ENCODE results near the gene KAT2B.

Gene KAT2B

GRCh38 chr3:20104167-20104661 is 64.0 kb downstream of the KAT2B start:
- Histone ChIP-seq H3K27me3 (ENCODE audit: insufficient read depth, poor library complexity, severe bottlenecking) (no peaks in the 10 kb centered on the region), H3K36me3 (ENCODE audit: low read depth) (no peaks in the 10 kb centered on the region), H3K4me1 (ENCODE audit: insufficient read depth, poor library complexity, severe bottlenecking) (no peaks in the 10 kb centered on the region), H3K27ac (ENCODE audit: poor library complexity, severe bottlenecking) (no peak overlapping the region), H3K4me3 (ENCODE audit: severe bottlenecking) (no peak overlapping the region), H3K9me3 (ENCODE audit: severe bottlenecking) (no peaks in the 10 kb centered on the region)
- no peak for DNase-seq (ENCODE audit: low spot score)
- TF ChIP-seq CTCF (IDR thresholded peaks at IDR 0.05; ENCODE audit: poor library complexity, severe bottlenecking), result no peak
- ATAC-seq (ENCODE audit: low read depth), result no peak

GRCh38 chr3:20105513-20106280 is 65.5 kb downstream of the KAT2B start:
- no peak overlapping the region for H3K27ac ChIP-seq (ENCODE audit: poor library complexity, severe bottlenecking)
- no peak for ATAC-seq (ENCODE audit: low read depth)
- H3K36me3 ChIP-seq (ENCODE audit: low read depth), result no peaks in the 10 kb centered on the region
- no peak for TF ChIP-seq CTCF (IDR thresholded peaks at IDR 0.05; ENCODE audit: poor library complexity, severe bottlenecking)
- DNase-seq (ENCODE audit: low spot score), result no peak
- H3K4me1 ChIP-seq (ENCODE audit: insufficient read depth, poor library complexity, severe bottlenecking), result no peaks in the 10 kb centered on the region
- no peaks in the 10 kb centered on the region for H3K9me3 ChIP-seq (ENCODE audit: severe bottlenecking)
- H3K4me3 ChIP-seq (ENCODE audit: severe bottlenecking), result no peak overlapping the region
- no peaks in the 10 kb centered on the region for H3K27me3 ChIP-seq (ENCODE audit: insufficient read depth, poor library complexity, severe bottlenecking)

- Histone ChIP-seq H3K9me3 (ENCODE audit: severe bottlenecking) (no peaks in the 10 kb centered on the region), H3K27ac (ENCODE audit: poor library complexity, severe bottlenecking) (no peak overlapping the region), H3K4me1 (ENCODE audit: insufficient read depth, poor library complexity, severe bottlenecking) (peaks cover 4% of the 10 kb centered on the region), H3K36me3 (ENCODE audit: low read depth) (no peaks in the 10 kb centered on the region), H3K4me3 (ENCODE audit: severe bottlenecking) (no peak overlapping the region), H3K27me3 (ENCODE audit: insufficient read depth, poor library complexity, severe bottlenecking) (no peaks in the 10 kb centered on the region)
- DNase-seq (ENCODE audit: low spot score) (no peak), ATAC-seq (ENCODE audit: low read depth) (no peak)
- no peak for TF ChIP-seq CTCF (IDR thresholded peaks at IDR 0.05; ENCODE audit: poor library complexity, severe bottlenecking)
Observed at GRCh38 chr3:20107722-20108121, 67.5 kb downstream of the KAT2B start.

- ATAC-seq (ENCODE audit: low read depth) (0 out of 3 replicates have a peak, but pooled peaks have one; percentile 13), DNase-seq (ENCODE audit: low spot score) (no peak)
- Histone ChIP-seq H3K4me1 (ENCODE audit: insufficient read depth, poor library complexity, severe bottlenecking) (peaks cover 4% of the 10 kb centered on the region), H3K9me3 (ENCODE audit: severe bottlenecking) (no peaks in the 10 kb centered on the region), H3K36me3 (ENCODE audit: low read depth) (no peaks in the 10 kb centered on the region), H3K4me3 (ENCODE audit: severe bottlenecking) (no peak overlapping the region), H3K27me3 (ENCODE audit: insufficient read depth, poor library complexity, severe bottlenecking) (no peaks in the 10 kb centered on the region), H3K27ac (ENCODE audit: poor library complexity, severe bottlenecking) (no peak overlapping the region)
- TF ChIP-seq CTCF (IDR thresholded peaks at IDR 0.05; ENCODE audit: poor library complexity, severe bottlenecking), result no peak
Observed at GRCh38 chr3:20108869-20109268, 68.6 kb downstream of the KAT2B start.

GRCh38 chr3:20110826-20111225 is 70.6 kb downstream of the KAT2B start:
- ATAC-seq (ENCODE audit: low read depth), result no peak
- DNase-seq (ENCODE audit: low spot score), result no peak
- Histone ChIP-seq H3K27me3 (ENCODE audit: insufficient read depth, poor library complexity, severe bottlenecking) (no peaks in the 10 kb centered on the region), H3K36me3 (ENCODE audit: low read depth) (no peaks in the 10 kb centered on the region), H3K27ac (ENCODE audit: poor library complexity, severe bottlenecking) (no peak overlapping the region), H3K4me1 (ENCODE audit: insufficient read depth, poor library complexity, severe bottlenecking) (peaks cover 4% of the 10 kb centered on the region), H3K4me3 (ENCODE audit: severe bottlenecking) (no peak overlapping the region), H3K9me3 (ENCODE audit: severe bottlenecking) (no peaks in the 10 kb centered on the region)
- no peak for TF ChIP-seq CTCF (IDR thresholded peaks at IDR 0.05; ENCODE audit: poor library complexity, severe bottlenecking)

Measured in RWPE2 (cell line).